Measurements from ENCODE around the gene CEP57. TPM values are rescaled to one million over a fixed set of nuclear protein-coding genes. Genes with fewer than 3 reads are reported as not detected.
"Not testable (repeated sequence)": the region's sequence is repeated elsewhere in the genome, so short reads cannot be mapped to it uniquely, and the experiment has no call there.

CEP57 gene
- total RNA-seq, 1 donor from 2014 or later, result 22.8 TPM

GRCh38 chr11:95795627-95796295, 5.5 kb downstream of the CEP57 start:
- DNase-seq (ENCODE audit: extremely low read depth, low read depth, low spot score), result no peak

GRCh38 chr11:95796501-95796900, 6.2 kb downstream of the CEP57 start:
- no peak for DNase-seq (ENCODE audit: extremely low read depth, low read depth, low spot score)

- DNase-seq (ENCODE audit: extremely low read depth, low read depth, low spot score), result no peak
Observed at GRCh38 chr11:95799546-95799945, 9.2 kb downstream of the CEP57 start.

GRCh38 chr11:95800438-95800837, 10.1 kb downstream of the CEP57 start:
- DNase-seq (ENCODE audit: extremely low read depth, low read depth, low spot score), result no peak

- DNase-seq (ENCODE audit: extremely low read depth, low read depth, low spot score), result no peak
Observed at GRCh38 chr11:95802806-95803205, 12.5 kb downstream of the CEP57 start.

GRCh38 chr11:95803973-95804372, 13.7 kb downstream of the CEP57 start:
- no peak for DNase-seq (ENCODE audit: extremely low read depth, low read depth, low spot score)

GRCh38 chr11:95805869-95806268, 15.6 kb downstream of the CEP57 start:
- no peak for DNase-seq (ENCODE audit: extremely low read depth, low read depth, low spot score)

- not testable (repeated sequence) for DNase-seq (ENCODE audit: extremely low read depth, low read depth, low spot score)
Observed at GRCh38 chr11:95806464-95806863, 16.2 kb downstream of the CEP57 start.

- not testable (repeated sequence) for DNase-seq (ENCODE audit: extremely low read depth, low read depth, low spot score)
Observed at GRCh38 chr11:95811052-95811451, 20.8 kb downstream of the CEP57 start.

GRCh38 chr11:95816037-95816436, 25.7 kb downstream of the CEP57 start:
- DNase-seq (ENCODE audit: extremely low read depth, low read depth, low spot score), result no peak

- no peak for DNase-seq (ENCODE audit: extremely low read depth, low read depth, low spot score)
Observed at GRCh38 chr11:95821640-95822039, 31.3 kb downstream of the CEP57 start.

- no peak for DNase-seq (ENCODE audit: extremely low read depth, low read depth, low spot score)
Observed at GRCh38 chr11:95827696-95828095, 37.4 kb downstream of the CEP57 start.

GRCh38 chr11:95829580-95830259, 39.4 kb downstream of the CEP57 start:
- no peak for DNase-seq (ENCODE audit: extremely low read depth, low read depth, low spot score)

GRCh38 chr11:95831198-95831883, 41.0 kb downstream of the CEP57 start:
- no peak for DNase-seq (ENCODE audit: extremely low read depth, low read depth, low spot score)

- no peak for DNase-seq (ENCODE audit: extremely low read depth, low read depth, low spot score)
Observed at GRCh38 chr11:95832763-95833162, 42.5 kb downstream of the CEP57 start.

- no peak for DNase-seq (ENCODE audit: extremely low read depth, low read depth, low spot score)
Observed at GRCh38 chr11:95833378-95833777, 43.1 kb downstream of the CEP57 start.

GRCh38 chr11:95835351-95835750, 45.1 kb downstream of the CEP57 start:
- DNase-seq (ENCODE audit: extremely low read depth, low read depth, low spot score), result no peak

GRCh38 chr11:95835768-95836488, 45.6 kb downstream of the CEP57 start:
- DNase-seq (ENCODE audit: extremely low read depth, low read depth, low spot score), result peak; percentile 62

- no peak for DNase-seq (ENCODE audit: extremely low read depth, low read depth, low spot score)
Observed at GRCh38 chr11:95845167-95845566, 54.9 kb downstream of the CEP57 start.

- DNase-seq (ENCODE audit: extremely low read depth, low read depth, low spot score), result peak; percentile 58
Observed at GRCh38 chr11:95849087-95849825, 59.0 kb downstream of the CEP57 start.

- DNase-seq (ENCODE audit: extremely low read depth, low read depth, low spot score), result no peak
Observed at GRCh38 chr11:95850137-95850536, 59.8 kb downstream of the CEP57 start.
